ENCODE data around the gene OVCA2.
"Not testable (repeated sequence)": the region's sequence is repeated elsewhere in the genome, so short reads cannot be mapped to it uniquely, and the experiment has no call there.

The OVCA2 gene

DNA sequence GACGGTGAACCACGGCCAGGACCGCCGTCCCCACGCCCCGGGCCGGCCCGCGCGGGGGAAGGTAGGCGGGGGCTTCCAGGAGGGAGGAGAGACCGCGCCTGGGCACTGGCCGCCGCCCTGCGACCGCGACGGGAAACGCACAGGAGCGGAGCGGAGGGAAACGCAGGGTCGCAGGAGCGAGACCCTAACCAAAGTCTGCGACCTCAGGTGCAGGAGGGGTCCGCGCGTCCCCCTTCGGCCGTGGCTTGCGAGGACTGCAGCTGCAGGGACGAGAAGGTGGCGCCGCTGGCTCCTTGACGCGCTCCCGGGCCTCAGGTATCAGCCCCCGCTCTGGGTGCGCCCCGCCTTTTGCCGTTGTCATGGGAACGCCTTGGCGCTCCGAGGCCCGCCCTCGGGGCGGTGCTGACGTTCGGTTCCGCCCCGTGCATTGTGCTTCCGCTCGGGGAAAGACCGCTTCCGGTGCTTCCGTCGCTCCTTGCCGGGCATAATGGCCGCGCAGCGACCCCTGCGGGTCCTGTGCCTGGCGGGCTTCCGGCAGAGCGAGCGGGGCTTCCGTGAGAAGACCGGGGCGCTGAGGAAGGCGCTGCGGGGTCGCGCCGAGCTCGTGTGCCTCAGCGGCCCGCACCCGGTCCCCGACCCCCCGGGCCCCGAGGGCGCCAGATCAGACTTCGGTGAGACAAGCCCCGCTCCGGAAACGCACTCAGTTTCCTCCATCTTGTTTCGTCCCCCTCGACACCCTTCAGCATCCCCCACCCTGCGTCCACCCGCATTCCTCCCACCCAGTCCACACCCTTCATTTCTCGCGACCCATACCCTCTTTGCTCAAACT lies at the start of gene OVCA2:
TSS of gene OVCA2 (plus strand) at position 462 of the 829 bp plus-strand sequence. CDS start at position 488, 26 bp downstream.
- peak; percentile 76 for DNase-seq (ENCODE audit: low read depth)

DNA sequence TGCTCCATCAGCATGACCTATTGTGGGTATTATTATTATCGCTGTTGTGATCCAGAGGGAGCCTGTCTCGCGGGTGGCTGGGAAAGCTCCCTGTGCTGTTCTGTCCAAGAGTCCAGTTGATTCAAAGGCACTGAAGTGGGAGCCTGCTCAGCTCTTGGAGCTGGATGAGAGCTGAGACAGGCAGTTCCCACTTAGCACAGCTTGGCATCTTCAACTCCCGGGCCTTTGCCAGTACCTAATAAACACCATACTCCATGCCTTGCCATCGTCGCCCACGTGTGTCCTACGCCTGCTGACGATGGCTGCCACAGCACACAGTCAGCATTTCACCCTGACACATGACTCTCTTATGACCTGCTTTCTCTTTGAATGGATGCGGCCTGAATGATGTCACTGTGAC lies 49.3 kb upstream of the OVCA2 start:
- no peak for DNase-seq (ENCODE audit: low read depth)

GRCh38 chr17:1994707-1995106 lies 47.1 kb upstream of the OVCA2 start:
- DNase-seq (ENCODE audit: low read depth): no peak

DNA sequence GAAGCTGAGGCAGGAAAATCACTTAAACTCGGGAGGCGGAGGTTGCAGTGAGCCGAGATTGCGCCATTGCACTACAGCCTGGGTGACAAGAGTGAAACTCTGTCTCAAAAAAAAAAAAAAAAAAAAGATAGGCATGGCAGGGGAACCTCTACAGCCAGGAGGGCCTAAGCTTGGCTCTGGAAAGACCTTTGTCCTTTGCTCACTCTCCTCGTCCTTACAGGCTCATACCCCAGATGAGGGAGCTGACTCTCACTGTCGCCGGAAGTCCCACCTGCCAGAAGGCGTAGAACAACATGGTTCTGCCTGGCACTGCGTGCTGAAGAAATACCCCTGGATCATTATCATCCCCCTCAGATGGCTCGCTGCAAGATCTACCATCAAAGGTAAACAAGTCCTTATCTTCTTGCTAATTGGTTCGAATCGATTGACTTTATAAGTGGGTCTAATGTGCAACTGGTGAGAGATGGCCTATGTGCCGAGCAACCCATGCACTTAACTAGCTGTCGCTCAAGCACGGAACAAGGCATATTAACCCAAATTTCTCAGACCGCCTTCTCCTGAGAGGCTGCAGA lies 46.4 kb upstream of the OVCA2 start:
- DNase-seq (ENCODE audit: low read depth): no peak

DNA sequence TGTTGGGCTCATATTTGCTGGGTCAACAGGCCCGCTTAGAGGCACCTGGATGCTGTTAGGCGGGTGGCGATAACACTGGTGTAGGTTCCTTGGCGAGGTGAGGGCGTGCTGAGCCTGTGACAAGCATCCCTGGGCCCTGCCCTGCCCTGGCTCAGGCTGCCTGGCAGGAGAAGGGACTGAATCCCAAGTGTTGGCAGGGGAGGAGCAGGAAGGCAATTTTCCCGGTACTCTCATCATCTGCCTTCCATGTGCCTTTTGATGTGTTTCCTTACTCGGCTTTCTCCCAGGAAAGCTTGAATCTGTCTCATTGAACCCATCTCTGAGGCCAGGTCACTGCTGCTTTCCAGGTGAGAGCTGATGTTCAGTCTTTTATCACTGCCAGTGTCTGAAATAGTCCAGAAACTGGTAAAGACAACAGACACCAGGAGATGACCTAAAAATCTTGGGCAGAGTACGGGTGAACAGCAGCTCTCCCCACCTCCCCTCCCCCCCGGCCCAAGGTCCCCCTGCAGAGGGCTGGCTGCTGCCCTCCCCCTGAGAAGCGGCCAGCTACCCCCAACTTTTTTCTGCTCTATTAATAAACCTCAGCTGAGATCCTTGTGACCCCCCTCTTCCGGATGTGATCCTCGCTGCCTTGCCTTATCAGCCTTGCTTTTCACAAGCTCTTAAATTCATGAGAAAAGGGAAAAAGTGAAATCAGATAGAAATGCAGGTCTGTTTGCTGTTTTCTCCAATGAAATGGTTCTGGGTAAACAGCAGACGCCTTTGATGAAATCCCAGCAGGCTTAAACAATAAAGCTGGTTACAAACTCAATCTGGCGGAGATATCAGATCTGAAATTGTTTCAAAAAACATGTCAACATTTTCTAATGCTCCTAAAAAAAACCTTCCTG lies 45.7 kb upstream of the OVCA2 start:
- no peak for DNase-seq (ENCODE audit: low read depth)

GRCh38 chr17:1996800-1997288 lies 45.0 kb upstream of the OVCA2 start:
- DNase-seq (ENCODE audit: low read depth): no peak

DNA sequence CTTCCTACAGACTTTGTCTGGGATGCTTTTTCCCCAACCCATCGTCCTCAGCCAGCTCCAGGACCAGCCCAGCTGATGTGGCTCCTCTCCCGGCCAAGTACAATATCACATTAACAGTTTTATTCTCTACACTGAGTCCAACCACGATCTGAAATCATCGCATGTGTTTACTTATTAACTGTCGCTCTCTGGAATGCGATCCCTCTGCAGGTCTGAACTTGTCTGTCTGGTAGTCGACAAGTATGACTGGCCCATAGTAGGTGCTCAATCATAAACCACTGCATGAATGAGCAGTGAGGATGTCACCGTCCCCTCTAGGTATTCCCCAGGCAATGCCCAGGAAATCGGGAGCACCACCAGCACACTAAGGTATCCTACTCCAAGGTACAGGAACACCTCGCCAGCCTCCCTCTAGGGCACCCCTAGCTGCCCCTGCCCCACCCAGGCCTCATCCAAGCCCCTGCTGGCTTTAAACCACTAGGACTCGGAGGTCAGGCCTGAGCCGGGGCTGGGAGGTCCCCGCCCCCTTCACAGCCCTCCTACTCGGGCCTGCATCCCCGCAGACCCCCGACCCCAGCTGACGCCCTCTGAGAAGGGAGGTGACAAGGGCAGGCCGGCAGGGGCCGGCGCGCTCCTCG lies 44.4 kb upstream of the OVCA2 start:
- no peak for DNase-seq (ENCODE audit: low read depth)

- DNase-seq (ENCODE audit: low read depth): no peak
Measured at GRCh38 chr17:1997927-1998742, 43.7 kb upstream of the OVCA2 start.

- no peak for DNase-seq (ENCODE audit: low read depth)
Measured at GRCh38 chr17:1999557-2000251, 42.1 kb upstream of the OVCA2 start.

GRCh38 chr17:2002767-2003329 lies 39.0 kb upstream of the OVCA2 start:
- DNase-seq (ENCODE audit: low read depth): no peak

DNA sequence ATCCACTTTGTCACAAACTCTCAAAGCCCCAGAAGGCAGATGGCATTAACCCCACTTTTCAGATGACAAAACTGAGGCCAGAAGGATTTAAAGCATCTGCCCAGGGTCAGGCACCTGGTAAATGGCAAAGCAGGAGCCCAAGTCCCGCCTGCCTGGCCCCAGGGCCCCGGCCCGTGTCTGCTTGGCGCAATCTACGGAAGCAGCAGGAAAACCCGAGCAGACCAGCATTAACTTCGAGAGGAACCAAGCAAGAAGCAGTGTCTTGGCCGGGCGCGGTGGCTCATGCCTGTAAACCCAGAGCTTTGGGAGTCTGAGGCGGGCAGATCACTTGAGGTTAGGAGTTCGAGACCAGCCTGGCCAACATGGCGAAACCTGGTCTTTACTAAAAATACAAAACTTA lies 38.3 kb upstream of the OVCA2 start:
- DNase-seq (ENCODE audit: low read depth): no peak

GRCh38 chr17:2004435-2004952 lies 37.3 kb upstream of the OVCA2 start:
- no peak for DNase-seq (ENCODE audit: low read depth)

- DNase-seq (ENCODE audit: low read depth): no peak
Measured at GRCh38 chr17:2008332-2009126, 33.3 kb upstream of the OVCA2 start.

DNA sequence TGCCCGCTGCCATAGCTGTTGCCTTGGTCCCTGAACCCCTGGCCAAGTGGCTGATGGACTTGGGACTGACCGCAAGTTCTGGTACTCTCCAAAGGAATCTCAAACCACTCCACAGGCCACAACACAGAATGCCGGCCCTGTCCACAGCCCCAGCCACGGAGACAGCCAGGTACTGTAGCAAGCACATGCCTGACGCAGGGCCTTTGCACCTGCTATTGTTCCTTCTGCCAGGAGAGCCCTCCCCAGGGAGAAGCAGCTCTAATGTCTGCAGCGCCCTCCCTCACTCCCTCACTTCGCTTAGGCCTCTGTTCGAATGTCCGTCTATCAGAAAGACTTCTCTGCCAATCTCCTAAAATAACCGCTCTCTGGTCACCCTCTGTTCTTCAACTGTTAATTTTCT lies 32.1 kb upstream of the OVCA2 start:
- DNase-seq (ENCODE audit: low read depth): no peak

DNA sequence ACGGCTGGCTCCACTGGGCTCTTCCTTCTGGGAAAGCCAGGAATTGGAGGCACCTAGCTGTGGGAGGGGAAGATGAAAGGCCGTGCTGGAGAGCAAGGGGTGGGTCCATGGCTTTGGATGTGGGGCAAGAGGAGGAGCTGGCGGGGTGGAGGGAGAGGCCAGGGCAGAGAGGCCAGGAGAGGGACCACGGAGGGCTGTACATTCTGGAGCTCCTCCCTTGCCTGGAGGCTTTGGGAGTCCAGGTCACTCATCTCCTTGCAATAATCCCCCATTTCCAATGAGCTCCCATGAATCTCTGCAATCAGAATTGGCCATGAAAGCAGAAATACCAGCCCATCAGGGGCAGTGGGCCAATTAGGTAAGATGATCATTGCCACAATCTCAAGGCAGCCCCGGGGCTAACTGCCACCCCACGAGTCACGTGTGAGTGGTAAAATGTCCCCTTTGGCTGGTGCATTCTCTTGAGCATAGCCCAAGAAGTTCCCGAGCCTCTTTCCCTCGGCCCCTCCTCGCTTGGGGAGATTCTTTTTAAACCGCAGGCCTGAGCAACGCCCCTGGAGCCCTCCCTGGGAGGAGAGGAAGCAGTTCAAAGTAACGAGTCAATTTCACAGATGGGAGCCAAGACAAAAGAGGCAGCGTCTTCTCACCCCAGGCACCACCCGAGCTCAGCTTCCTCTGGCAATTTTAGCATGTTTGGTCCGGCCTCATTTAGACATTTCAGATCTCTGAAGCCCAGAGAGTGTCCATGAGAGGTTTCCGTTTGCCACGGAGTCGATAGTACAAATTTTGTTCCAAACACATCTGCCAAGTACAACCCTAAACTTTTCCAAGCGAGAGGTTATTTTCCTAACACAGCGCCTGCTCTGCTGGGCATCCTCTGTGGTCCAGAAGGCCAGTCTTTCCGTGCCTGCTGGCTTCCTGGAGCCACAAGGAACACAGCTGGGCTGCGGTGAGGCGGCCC lies 30.1 kb upstream of the OVCA2 start:
- DNase-seq (ENCODE audit: low read depth): no peak

GRCh38 chr17:2012499-2012898 lies 29.3 kb upstream of the OVCA2 start:
- DNase-seq (ENCODE audit: low read depth): no peak

GRCh38 chr17:2013220-2013993 lies 28.4 kb upstream of the OVCA2 start:
- DNase-seq (ENCODE audit: low read depth): not testable (repeated sequence)
